Anterior cingulate cortex (tissue), 58 donors: Measurements from ENCODE around the gene ARG2.

ENCODE experiments used
- DNase-seq, 58 donors: peaks; one replicate each; lab custom pipeline; 2025; lab: John Stamatoyannopoulos, UW

Gene ARG2

GRCh38 chr14:67619446-67620216, at the start of gene ARG2:
Gene ARG2 (plus strand): TSS chr14:67619920. CDS start chr14:67619978, 58 bp downstream.
- peak; percentile 27 to 98 (median 87) for DNase-seq

- DNase-seq = no peak
Measured at GRCh38 chr14:67570453-67570852, 49.3 kb upstream of the ARG2 start.

- DNase-seq = peak in 48 of 58 donors; percentile 13 to 72 (median 42)
Measured at GRCh38 chr14:67571275-67571990, 48.3 kb upstream of the ARG2 start.

GRCh38 chr14:67571991-67572323, 47.8 kb upstream of the ARG2 start:
- no peak for DNase-seq

- no peak for DNase-seq
Measured at GRCh38 chr14:67572608-67573007, 47.1 kb upstream of the ARG2 start.

- no peak for DNase-seq
Measured at GRCh38 chr14:67573228-67574010, 46.3 kb upstream of the ARG2 start.

GRCh38 chr14:67574156-67574555, 45.6 kb upstream of the ARG2 start:
- DNase-seq = no peak

- DNase-seq = no peak
Measured at GRCh38 chr14:67574806-67575205, 44.9 kb upstream of the ARG2 start.

- DNase-seq = peak in 1 of 58 donors; percentile 15
Measured at GRCh38 chr14:67575684-67576083, 44.0 kb upstream of the ARG2 start.

GRCh38 chr14:67576216-67576955, 43.3 kb upstream of the ARG2 start:
- DNase-seq = no peak

GRCh38 chr14:67577181-67577808, 42.4 kb upstream of the ARG2 start:
- DNase-seq = no peak

- no peak for DNase-seq
Measured at GRCh38 chr14:67577909-67578749, 41.6 kb upstream of the ARG2 start.

- DNase-seq = no peak
Measured at GRCh38 chr14:67579040-67579439, 40.7 kb upstream of the ARG2 start.

GRCh38 chr14:67579636-67580035, 40.1 kb upstream of the ARG2 start:
- no peak for DNase-seq

GRCh38 chr14:67580336-67581171, 39.2 kb upstream of the ARG2 start:
- DNase-seq = no peak

GRCh38 chr14:67581643-67582042, 38.1 kb upstream of the ARG2 start:
- DNase-seq = no peak

GRCh38 chr14:67582061-67582460, 37.7 kb upstream of the ARG2 start:
- peak in 1 of 58 donors; percentile 33 for DNase-seq
